Stimulated activated naive B cell treated with anti-CD40 and anti-IgM and Interleukin-4, amounts not matched to agents 10 μg/mL and 1 μg/mL and 100 μg/mL, for 72 hours (primary cell): ENCODE results near the gene TPSG1.
A peak's percentile ranks its signal among the peaks of the same experiment; 100 is the strongest.
"Not testable (repeated sequence)": the region's sequence is repeated elsewhere in the genome, so short reads cannot be mapped to it uniquely, and the experiment has no call there.

Source experiments
- ATAC-seq, 2 donors: fragments of 150-1000 bp; cut with Tn5 transposase; replicated peaks; 2 replicates each; pipeline ENCODE4 v1.10.0; 2021; ENCODE audit warnings: moderate library complexity in 1 of 2
- DNase-seq: peaks from one replicate; pipeline ENCODE4 v3.0.0; 2021
- H3K27ac Mint-ChIP-seq: one replicate; pipeline ENCODE4 v1.8.0; 2022; ENCODE audit warnings: mild to moderate bottlenecking, mixed read lengths
- H3K27me3 Mint-ChIP-seq, 2 donors: one replicate each; pipeline ENCODE4 v1.8.0; 2022; ENCODE audit warnings: mixed read lengths in 2 of 2
- H3K36me3 Mint-ChIP-seq, 2 donors: one replicate each; pipeline ENCODE4 v1.8.0; 2022; ENCODE audit warnings: mixed read lengths in 2 of 2, mild to moderate bottlenecking in 1 of 2
- H3K4me1 Mint-ChIP-seq, 2 donors: one replicate each; pipeline ENCODE4 v1.8.0; 2022; ENCODE audit warnings: mixed read lengths in 2 of 2, mild to moderate bottlenecking in 1 of 2
- H3K4me3 Mint-ChIP-seq, 2 donors: one replicate each; pipeline ENCODE4 v1.8.0; 2022; ENCODE audit warnings: mild to moderate bottlenecking in 2 of 2, mixed read lengths in 2 of 2, moderate library complexity in 1 of 2
- H3K9me3 Mint-ChIP-seq, 2 donors: one replicate each; pipeline ENCODE4 v1.8.0; 2022; ENCODE audit warnings: mixed read lengths in 2 of 2, mild to moderate bottlenecking in 1 of 2

Gene TPSG1

GRCh38 chr16:1247903-1248537 is 23.0 kb upstream of the TPSG1 start:
- H3K36me3 Mint-ChIP-seq, DNase-seq, H3K4me1 Mint-ChIP-seq, H3K4me3 Mint-ChIP-seq, H3K9me3 Mint-ChIP-seq, ATAC-seq, H3K27ac Mint-ChIP-seq: not testable (repeated sequence)
- H3K27me3 Mint-ChIP-seq: peaks cover 16 to 31% of the 10 kb centered on the region in 2 donors

GRCh38 chr16:1245452-1246020 is 20.5 kb upstream of the TPSG1 start:
- Mint-ChIP-seq H3K4me1 (peaks cover 4 to 8% of the 10 kb centered on the region in 2 donors), H3K27me3 (peaks cover 16 to 31% of the 10 kb centered on the region in 2 donors), H3K4me3 (no peak overlapping the region), H3K36me3 (no peaks in the 10 kb centered on the region), H3K27ac (no peak overlapping the region), H3K9me3 (no peaks in the 10 kb centered on the region)
- ATAC-seq (no peak), DNase-seq (no peak)

GRCh38 chr16:1244881-1245280 is 19.8 kb upstream of the TPSG1 start:
- DNase-seq (no peak), ATAC-seq (peak; percentile 51 to 57)
- no peak overlapping the region for H3K4me3 Mint-ChIP-seq
- no peaks in the 10 kb centered on the region for H3K9me3 Mint-ChIP-seq
- H3K27ac Mint-ChIP-seq: no peak overlapping the region
- H3K27me3 Mint-ChIP-seq: peaks cover 16 to 31% of the 10 kb centered on the region in 2 donors
- H3K36me3 Mint-ChIP-seq: no peaks in the 10 kb centered on the region
- peaks cover 4 to 8% of the 10 kb centered on the region in 2 donors for H3K4me1 Mint-ChIP-seq

GRCh38 chr16:1243907-1244850 is 19.1 kb upstream of the TPSG1 start:
- not testable (repeated sequence) for H3K36me3 Mint-ChIP-seq, ATAC-seq, H3K4me1 Mint-ChIP-seq, H3K27ac Mint-ChIP-seq, DNase-seq, H3K4me3 Mint-ChIP-seq, H3K9me3 Mint-ChIP-seq
- H3K27me3 Mint-ChIP-seq: peaks cover 16 to 31% of the 10 kb centered on the region in 2 donors

- not testable (repeated sequence) for H3K4me1 Mint-ChIP-seq, H3K4me3 Mint-ChIP-seq, DNase-seq, H3K27ac Mint-ChIP-seq, H3K36me3 Mint-ChIP-seq, H3K9me3 Mint-ChIP-seq, ATAC-seq
- peaks cover 17 to 31% of the 10 kb centered on the region in 2 donors for H3K27me3 Mint-ChIP-seq
Observed at GRCh38 chr16:1243363-1243762, 18.3 kb upstream of the TPSG1 start.

- DNase-seq, H3K4me3 Mint-ChIP-seq, H3K9me3 Mint-ChIP-seq, H3K36me3 Mint-ChIP-seq, H3K27ac Mint-ChIP-seq, H3K4me1 Mint-ChIP-seq, ATAC-seq: not testable (repeated sequence)
- H3K27me3 Mint-ChIP-seq: peaks cover 12 to 15% of the 10 kb centered on the region in 2 donors
Observed at GRCh38 chr16:1241081-1241480, 16.0 kb upstream of the TPSG1 start.

- not testable (repeated sequence) for H3K4me3 Mint-ChIP-seq, H3K36me3 Mint-ChIP-seq
- peaks cover 10% of the 10 kb centered on the region in 2 donors for H3K27me3 Mint-ChIP-seq
Observed at GRCh38 chr16:1240436-1240835, 15.4 kb upstream of the TPSG1 start, which contains the start of gene TPSAB1. TSS of gene TPSAB1 (plus strand) at chr16:1240705. CDS start at chr16:1240939, 234 bp downstream.

GRCh38 chr16:1239575-1239974 is 14.5 kb upstream of the TPSG1 start:
- not testable (repeated sequence) for DNase-seq, H3K4me3 Mint-ChIP-seq, H3K9me3 Mint-ChIP-seq, H3K27me3 Mint-ChIP-seq, H3K27ac Mint-ChIP-seq, ATAC-seq, H3K36me3 Mint-ChIP-seq, H3K4me1 Mint-ChIP-seq

More at GRCh38 chr16:1240436-1240835, 15.4 kb upstream of the TPSG1 start, which contains the start of gene TPSAB1:
- H3K27ac Mint-ChIP-seq, H3K4me1 Mint-ChIP-seq, DNase-seq, H3K9me3 Mint-ChIP-seq, ATAC-seq: not testable (repeated sequence)

- not testable (repeated sequence) for H3K4me1 Mint-ChIP-seq, H3K9me3 Mint-ChIP-seq, ATAC-seq, H3K4me3 Mint-ChIP-seq, H3K36me3 Mint-ChIP-seq, H3K27me3 Mint-ChIP-seq, DNase-seq, H3K27ac Mint-ChIP-seq
Observed at GRCh38 chr16:1238909-1239308, 13.8 kb upstream of the TPSG1 start.

GRCh38 chr16:1237990-1238389 is 12.9 kb upstream of the TPSG1 start:
- Mint-ChIP-seq H3K9me3 (no peaks in the 10 kb centered on the region), H3K36me3 (no peaks in the 10 kb centered on the region), H3K27ac (no peak overlapping the region), H3K4me1 (peaks cover 0 to 3% of the 10 kb centered on the region in 2 donors), H3K27me3 (peaks cover 0 to 7% of the 10 kb centered on the region in 2 donors), H3K4me3 (no peak overlapping the region)
- DNase-seq (no peak), ATAC-seq (no peak)

- peak; percentile 54 to 75 for ATAC-seq
- not testable (repeated sequence) for H3K4me1 Mint-ChIP-seq, DNase-seq, H3K27ac Mint-ChIP-seq, H3K36me3 Mint-ChIP-seq, H3K9me3 Mint-ChIP-seq, H3K4me3 Mint-ChIP-seq, H3K27me3 Mint-ChIP-seq
Observed at GRCh38 chr16:1236659-1237058, 11.6 kb upstream of the TPSG1 start.

- not testable (repeated sequence) for H3K4me3 Mint-ChIP-seq, ATAC-seq, H3K27ac Mint-ChIP-seq, H3K36me3 Mint-ChIP-seq, H3K27me3 Mint-ChIP-seq, H3K9me3 Mint-ChIP-seq, H3K4me1 Mint-ChIP-seq, DNase-seq
Observed at GRCh38 chr16:1232049-1232748, 7.1 kb upstream of the TPSG1 start.

GRCh38 chr16:1231301-1231700 is 6.2 kb upstream of the TPSG1 start:
- not testable (repeated sequence) for ATAC-seq, H3K4me1 Mint-ChIP-seq, H3K27ac Mint-ChIP-seq, H3K27me3 Mint-ChIP-seq, DNase-seq, H3K4me3 Mint-ChIP-seq, H3K36me3 Mint-ChIP-seq, H3K9me3 Mint-ChIP-seq
